ENCODE measurements around the gene DBF4B. TPM values are rescaled to one million over a fixed set of nuclear protein-coding genes. Genes with fewer than 3 reads are reported as not detected.

The DBF4B gene
- total RNA-seq, 1 donor: 2.2 TPM

GRCh38 chr17:44747566-44747965 lies 39.1 kb downstream of the DBF4B start:
- Histone ChIP-seq H4K20me1 (ENCODE audit: insufficient read depth, low read length) (no peaks in the 10 kb centered on the region), H2AFZ (ENCODE audit: low read length) (no peak overlapping the region), H3K4me1 (ENCODE audit: insufficient read depth, low read length) (no peaks in the 10 kb centered on the region), H3K36me3 (ENCODE audit: insufficient read depth, low read length) (peaks cover 10% of the 10 kb centered on the region), H3K4me3 (ENCODE audit: insufficient read depth, low read length) (no peak overlapping the region), H3K27ac (ENCODE audit: low read depth, low read length) (no peak overlapping the region), H3K4me2 (ENCODE audit: insufficient read depth, low read length) (no peak overlapping the region), H3K79me2 (ENCODE audit: insufficient read depth, low read length) (no peaks in the 10 kb centered on the region), H3K9me3 (ENCODE audit: low read depth, low read length) (no peaks in the 10 kb centered on the region), H3K27me3 (ENCODE audit: insufficient read depth, low read length) (no peaks in the 10 kb centered on the region)
- peak; percentile 42 for DNase-seq (ENCODE audit: insufficient read length, low spot score, missing footprints)
- TF ChIP-seq, protein P1, sequence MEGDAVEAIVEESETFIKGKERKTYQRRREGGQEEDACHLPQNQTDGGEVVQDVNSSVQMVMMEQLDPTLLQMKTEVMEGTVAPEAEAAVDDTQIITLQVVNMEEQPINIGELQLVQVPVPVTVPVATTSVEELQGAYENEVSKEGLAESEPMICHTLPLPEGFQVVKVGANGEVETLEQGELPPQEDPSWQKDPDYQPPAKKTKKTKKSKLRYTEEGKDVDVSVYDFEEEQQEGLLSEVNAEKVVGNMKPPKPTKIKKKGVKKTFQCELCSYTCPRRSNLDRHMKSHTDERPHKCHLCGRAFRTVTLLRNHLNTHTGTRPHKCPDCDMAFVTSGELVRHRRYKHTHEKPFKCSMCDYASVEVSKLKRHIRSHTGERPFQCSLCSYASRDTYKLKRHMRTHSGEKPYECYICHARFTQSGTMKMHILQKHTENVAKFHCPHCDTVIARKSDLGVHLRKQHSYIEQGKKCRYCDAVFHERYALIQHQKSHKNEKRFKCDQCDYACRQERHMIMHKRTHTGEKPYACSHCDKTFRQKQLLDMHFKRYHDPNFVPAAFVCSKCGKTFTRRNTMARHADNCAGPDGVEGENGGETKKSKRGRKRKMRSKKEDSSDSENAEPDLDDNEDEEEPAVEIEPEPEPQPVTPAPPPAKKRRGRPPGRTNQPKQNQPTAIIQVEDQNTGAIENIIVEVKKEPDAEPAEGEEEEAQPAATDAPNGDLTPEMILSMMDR (IDR thresholded peaks at IDR 0.05; ENCODE audit: extremely low read depth, low read depth, low read length): no peak

DNA sequence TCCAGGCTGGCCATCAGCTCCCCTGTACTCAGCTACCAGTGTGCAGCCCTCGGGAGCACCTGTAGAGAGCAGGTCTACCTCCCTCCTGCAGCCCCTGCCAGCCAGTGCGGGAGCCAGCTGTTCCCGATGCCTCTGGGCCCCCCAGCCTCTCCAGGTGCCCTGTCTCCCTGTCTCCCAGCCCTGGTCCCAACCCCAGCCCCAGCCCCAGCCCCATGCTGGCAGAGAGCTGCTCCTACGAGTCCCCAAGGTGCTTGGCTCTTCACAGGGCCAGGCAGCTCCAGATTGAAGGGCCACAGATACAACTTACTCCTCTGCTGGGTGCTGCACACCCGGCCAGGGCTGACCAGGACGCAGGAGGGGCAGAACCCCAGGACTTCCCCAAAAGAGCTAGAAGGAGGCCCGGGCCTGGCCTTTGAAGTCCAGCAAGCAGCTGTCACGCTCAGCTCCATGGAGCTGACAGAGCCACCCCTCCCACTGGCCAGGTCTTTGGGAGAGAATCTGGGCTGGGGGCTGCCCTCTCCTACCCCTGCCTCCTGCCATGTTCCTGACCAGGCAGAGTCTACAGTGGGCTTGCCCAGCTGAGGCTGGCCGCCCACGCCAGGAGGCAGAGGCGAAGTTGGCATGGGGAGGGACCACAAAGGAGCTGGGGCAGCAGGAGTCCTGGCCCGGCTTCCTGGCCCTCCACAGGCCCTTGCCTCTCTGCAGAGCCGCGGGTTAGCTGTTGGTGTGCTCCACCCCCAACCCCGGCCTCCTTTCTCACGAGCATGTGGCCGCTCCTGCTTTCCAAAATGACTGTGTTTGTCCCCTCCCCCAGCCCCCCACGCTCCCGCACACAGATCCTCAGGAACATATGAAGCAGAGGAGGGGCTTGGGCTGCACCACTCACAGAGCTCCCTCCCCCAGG lies 40.9 kb downstream of the DBF4B start:
- TF ChIP-seq, protein P1 (IDR thresholded peaks at IDR 0.05; ENCODE audit: extremely low read depth, low read depth, low read length): no peak
- Histone ChIP-seq H3K4me1 (ENCODE audit: insufficient read depth, low read length) (no peaks in the 10 kb centered on the region), H2AFZ (ENCODE audit: low read length) (no peak overlapping the region), H3K79me2 (ENCODE audit: insufficient read depth, low read length) (no peaks in the 10 kb centered on the region), H4K20me1 (ENCODE audit: insufficient read depth, low read length) (no peaks in the 10 kb centered on the region), H3K4me2 (ENCODE audit: insufficient read depth, low read length) (no peak overlapping the region), H3K36me3 (ENCODE audit: insufficient read depth, low read length) (peaks cover 10% of the 10 kb centered on the region), H3K9me3 (ENCODE audit: low read depth, low read length) (no peaks in the 10 kb centered on the region), H3K27me3 (ENCODE audit: insufficient read depth, low read length) (no peaks in the 10 kb centered on the region), H3K4me3 (ENCODE audit: insufficient read depth, low read length) (no peak overlapping the region), H3K27ac (ENCODE audit: low read depth, low read length) (no peak overlapping the region)
- DNase-seq (ENCODE audit: insufficient read length, low spot score, missing footprints): no peak

DNA sequence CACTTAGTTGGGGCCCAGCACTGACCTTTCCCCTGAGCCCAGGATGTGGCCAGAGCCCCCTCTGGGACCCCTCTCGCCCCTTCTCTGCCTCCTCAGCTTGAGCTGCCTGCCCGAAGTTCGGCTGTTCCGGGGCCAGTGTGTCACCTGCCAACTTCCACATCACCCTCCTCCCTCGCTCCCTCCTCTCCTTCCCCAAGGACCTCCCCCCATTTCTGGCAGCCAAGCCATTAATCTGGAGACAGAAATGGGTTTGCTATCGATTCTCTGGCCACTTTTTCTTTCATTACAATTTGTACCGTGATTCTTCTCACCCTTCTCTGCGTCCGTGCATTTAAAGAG lies 41.5 kb downstream of the DBF4B start:
- Histone ChIP-seq H3K9me3 (ENCODE audit: low read depth, low read length) (no peaks in the 10 kb centered on the region), H3K27ac (ENCODE audit: low read depth, low read length) (no peak overlapping the region), H3K27me3 (ENCODE audit: insufficient read depth, low read length) (no peaks in the 10 kb centered on the region), H3K4me1 (ENCODE audit: insufficient read depth, low read length) (no peaks in the 10 kb centered on the region), H3K36me3 (ENCODE audit: insufficient read depth, low read length) (peaks cover 10% of the 10 kb centered on the region), H4K20me1 (ENCODE audit: insufficient read depth, low read length) (no peaks in the 10 kb centered on the region), H2AFZ (ENCODE audit: low read length) (no peak overlapping the region), H3K4me2 (ENCODE audit: insufficient read depth, low read length) (no peak overlapping the region), H3K79me2 (ENCODE audit: insufficient read depth, low read length) (no peaks in the 10 kb centered on the region), H3K4me3 (ENCODE audit: insufficient read depth, low read length) (no peak overlapping the region)
- no peak for DNase-seq (ENCODE audit: insufficient read length, low spot score, missing footprints)
- TF ChIP-seq, protein P1 (IDR thresholded peaks at IDR 0.05; ENCODE audit: extremely low read depth, low read depth, low read length): no peak

DNA sequence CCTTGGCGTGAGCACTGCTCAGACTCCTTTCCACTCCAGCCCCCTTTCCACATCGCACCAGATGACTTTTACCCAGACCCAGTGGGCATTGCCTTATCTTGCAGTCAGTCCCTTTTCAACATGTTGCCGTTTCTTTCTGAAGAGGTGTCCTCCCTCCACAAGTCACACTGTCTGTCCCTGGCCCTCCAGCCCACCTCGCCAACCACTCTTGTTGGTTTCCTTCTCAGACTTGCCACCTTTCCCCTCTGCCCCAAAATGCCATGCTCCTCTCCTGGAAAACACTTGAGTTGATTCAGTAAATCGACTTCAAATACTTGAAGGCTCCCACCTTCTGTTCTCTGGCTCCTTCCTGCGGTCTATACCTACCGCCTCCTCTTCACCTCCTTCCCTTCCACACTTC lies 42.9 kb downstream of the DBF4B start:
- Histone ChIP-seq H3K4me3 (ENCODE audit: insufficient read depth, low read length) (no peak overlapping the region), H3K4me2 (ENCODE audit: insufficient read depth, low read length) (no peak overlapping the region), H3K27me3 (ENCODE audit: insufficient read depth, low read length) (no peaks in the 10 kb centered on the region), H2AFZ (ENCODE audit: low read length) (no peak overlapping the region), H3K36me3 (ENCODE audit: insufficient read depth, low read length) (peaks cover 10% of the 10 kb centered on the region), H3K9me3 (ENCODE audit: low read depth, low read length) (no peaks in the 10 kb centered on the region), H3K27ac (ENCODE audit: low read depth, low read length) (no peak overlapping the region), H4K20me1 (ENCODE audit: insufficient read depth, low read length) (no peaks in the 10 kb centered on the region), H3K79me2 (ENCODE audit: insufficient read depth, low read length) (no peaks in the 10 kb centered on the region), H3K4me1 (ENCODE audit: insufficient read depth, low read length) (no peaks in the 10 kb centered on the region)
- DNase-seq (ENCODE audit: insufficient read length, low spot score, missing footprints): peak; percentile 76
- TF ChIP-seq, protein P1 (IDR thresholded peaks at IDR 0.05; ENCODE audit: extremely low read depth, low read depth, low read length): no peak

Data from osteoblast (primary cell).